B cell (primary cell): ENCODE measurements around the gene ZNF280A.

ENCODE experiments used
- CTCF ChIP-seq: fragments of 200-600 bp; IDR thresholded peaks from one replicate; pipeline ENCODE4 v1.8.0; 2022; ENCODE audit warnings: antibody characterized with exemption, mild to moderate bottlenecking
- EZH2 ChIP-seq: IDR thresholded peaks from 2 replicates; pipeline ENCODE4 v1.6.1; 2012; ENCODE audit warnings: borderline replicate concordance, low read depth, mild to moderate bottlenecking, moderate library complexity, low read length; ENCODE audit not compliant: insufficient read depth, poor library complexity, severe bottlenecking

DNA sequence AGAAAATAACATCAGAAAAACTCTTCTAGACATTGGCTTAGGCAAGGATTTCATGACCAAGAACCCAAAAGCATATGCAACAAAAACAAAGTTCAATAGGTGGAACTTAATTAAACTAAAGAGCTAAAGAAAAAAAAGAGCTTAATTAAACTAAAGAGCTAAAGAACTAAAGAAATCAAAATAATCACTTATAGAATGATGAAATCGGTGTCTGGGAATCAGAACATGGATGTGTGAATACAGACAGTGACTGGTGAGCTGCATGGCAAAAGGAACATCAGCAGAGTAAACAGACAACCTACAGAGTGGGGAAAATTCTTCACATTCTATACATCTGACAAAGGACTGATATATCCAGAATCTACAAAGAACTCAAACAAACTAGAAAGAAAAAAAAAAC, 53.0 kb downstream of the ZNF280A start:
- no peak for TF ChIP-seq CTCF
- TF ChIP-seq EZH2, result no peak
